IMR-90 (cell line): Measurements from ENCODE around the gene SPATA33. TPM values are rescaled to one million over a fixed set of nuclear protein-coding genes. Genes with fewer than 3 reads are reported as not detected.

Source experiments
- ATAC-seq: fragments of 200-7000 bp; cut with Tn5 transposase; 2 replicates; pipeline ENCODE4 v1.9.1; 2020; ENCODE audit warnings: low read depth, mild to moderate bottlenecking, moderate library complexity
- BruUV-seq: library from RNA; stranded (reverse); fragments of 400-500 nt; replicated peaks from 2 replicates; lab custom pipeline; 2021; lab: Mats Ljungman, UMichigan
- CTCF ChIA-PET: fragments of 300-600 bp; formaldehyde crosslinking; extraction: SDS; loops from one replicate; lab custom pipeline; 2021; ENCODE audit warnings: antibody characterized with exemption; lab: Yijun Ruan, JAX
- POLR2A ChIA-PET: fragments of 300-600 bp; sonication (Branson Sonifier 250); formaldehyde crosslinking; loops from one replicate; lab custom pipeline; 2022; ENCODE audit warnings: antibody characterized with exemption; ENCODE audit not compliant: unreplicated experiment; lab: Charles Lee
- DNase-seq: peaks from one replicate; pipeline ENCODE4 v3.0.0; 2013
- H2AFZ ChIP-seq: replicated peaks from 2 replicates; pipeline ENCODE3; 2013; ENCODE audit warnings: low read length, mild to moderate bottlenecking; ENCODE audit not compliant: poor library complexity
- H2AK5ac ChIP-seq: 2 replicates; pipeline ENCODE4 v1.6.1; 2013; ENCODE audit warnings: low read depth, low read length, inconsistent platforms
- H2AK9ac ChIP-seq: replicated peaks from 2 replicates; pipeline ENCODE3; 2013; ENCODE audit warnings: mild to moderate bottlenecking, low read depth, low read length, moderate library complexity; ENCODE audit not compliant: poor library complexity
- H2BK120ac ChIP-seq: 2 replicates; pipeline ENCODE4 v1.6.1; 2013; ENCODE audit warnings: low read depth, low read length, inconsistent platforms
- H2BK15ac ChIP-seq: 3 replicates; pipeline ENCODE4 v1.6.1; 2013; ENCODE audit warnings: low read depth, low read length, inconsistent platforms
- H2BK20ac ChIP-seq: 2 replicates; pipeline ENCODE4 v1.6.1; 2013; ENCODE audit warnings: low read depth, mild to moderate bottlenecking, inconsistent platforms, low read length, moderate library complexity
- H2BK5ac ChIP-seq: 2 replicates; pipeline ENCODE4 v1.6.1; 2013; ENCODE audit warnings: mild to moderate bottlenecking, low read depth, low read length, inconsistent platforms; ENCODE audit not compliant: poor library complexity, severe bottlenecking
- H3K14ac ChIP-seq: replicated peaks from 2 replicates; pipeline ENCODE4 v1.6.1; 2013; ENCODE audit warnings: low read depth, low read length, inconsistent platforms
- H3K18ac ChIP-seq: 2 replicates; pipeline ENCODE4 v1.6.1; 2013; ENCODE audit warnings: low read depth, low read length, control low read depth
- H3K23ac ChIP-seq: 2 replicates; pipeline ENCODE4 v1.6.1; 2013; ENCODE audit warnings: low read depth, low read length, inconsistent platforms
- H3K27ac ChIP-seq: 2 replicates; pipeline ENCODE4 v1.5.1; 2013; ENCODE audit warnings: mild to moderate bottlenecking, control low read depth, low read length; ENCODE audit not compliant: insufficient read depth
- H3K27me3 ChIP-seq: 2 replicates; pipeline ENCODE4 v1.6.1; 2013; ENCODE audit warnings: low read length; ENCODE audit not compliant: control insufficient read depth, insufficient read depth
- H3K36me3 ChIP-seq: 2 replicates; pipeline ENCODE4 v1.6.1; 2013; ENCODE audit warnings: low read length, mixed read lengths; ENCODE audit not compliant: control insufficient read depth, insufficient read depth
- H3K4ac ChIP-seq: 2 replicates; pipeline ENCODE4 v1.6.1; 2013; ENCODE audit warnings: low read depth, low read length, inconsistent platforms
- H3K4me1 ChIP-seq: 2 replicates; pipeline ENCODE4 v1.6.1; 2013; ENCODE audit warnings: low read length, mixed read lengths; ENCODE audit not compliant: control insufficient read depth, insufficient read depth
- H3K4me2 ChIP-seq: 2 replicates; pipeline ENCODE4 v1.6.1; 2013; ENCODE audit warnings: low read depth, mild to moderate bottlenecking, control low read depth, low read length, moderate library complexity
- H3K4me3 ChIP-seq: 2 replicates; pipeline ENCODE4 v1.5.1; 2013; ENCODE audit warnings: low read depth, mild to moderate bottlenecking, control low read depth, low read length, moderate library complexity; ENCODE audit not compliant: insufficient read depth
- H3K56ac ChIP-seq: 2 replicates; pipeline ENCODE4 v1.6.1; 2013; ENCODE audit warnings: low read length, inconsistent platforms; ENCODE audit not compliant: insufficient read depth; ENCODE audit errors: extremely low read depth
- H3K79me1 ChIP-seq, 2 experiments: 2 replicates each; pipeline ENCODE4 v1.6.1; 2013; ENCODE audit warnings: low read length in 2 of 2, inconsistent platforms in 1 of 2, low read depth in 1 of 2
- H3K9ac ChIP-seq: 2 replicates; pipeline ENCODE4 v1.6.1; 2013; ENCODE audit warnings: low read depth, low read length, control low read depth
- H3K9me1 ChIP-seq: 2 replicates; pipeline ENCODE4 v1.6.1; 2013; ENCODE audit warnings: low read length, inconsistent platforms; ENCODE audit not compliant: insufficient read depth
- H3K9me3 ChIP-seq: 2 replicates; pipeline ENCODE4 v1.6.1; 2013; ENCODE audit warnings: low read length; ENCODE audit not compliant: control insufficient read depth, insufficient read depth
- H4K20me1 ChIP-seq: 2 replicates; pipeline ENCODE4 v1.6.1; 2013; ENCODE audit warnings: low read length, inconsistent platforms; ENCODE audit not compliant: insufficient read depth
- H4K5ac ChIP-seq: 2 replicates; pipeline ENCODE4 v1.6.1; 2013; ENCODE audit warnings: mild to moderate bottlenecking, low read depth, low read length, control low read depth
- H4K8ac ChIP-seq, 2 experiments: 2 replicates each; pipeline ENCODE4 v1.6.1; 2013; ENCODE audit warnings: low read depth in 2 of 2, low read length in 2 of 2, control low read depth in 1 of 2, inconsistent platforms in 1 of 2
- H4K91ac ChIP-seq: 2 replicates; pipeline ENCODE4 v1.6.1; 2013; ENCODE audit warnings: low read depth, low read length, inconsistent platforms; ENCODE audit not compliant: insufficient read depth
- BHLHE40 ChIP-seq: fragments of 150-350 bp; IDR thresholded peaks from 2 replicates; pipeline ENCODE4 v1.6.1; 2016; ENCODE audit warnings: mild to moderate bottlenecking, low read depth, low read length
- CEBPB ChIP-seq: IDR thresholded peaks from 2 replicates; pipeline ENCODE4 v1.6.1; 2012; ENCODE audit warnings: low read depth, low read length, improper control_type of control experiment
- CHD1 ChIP-seq: IDR thresholded peaks from 2 replicates; pipeline ENCODE4 v1.6.1; 2012; ENCODE audit warnings: low read depth, low read length, improper control_type of control experiment
- CTCF ChIP-seq: conservative IDR thresholded peaks from 2 replicates; pipeline ENCODE4 v1.5.1; 2012; ENCODE audit warnings: mild to moderate bottlenecking, low read depth, low read length, improper control_type of control experiment
- ELK1 ChIP-seq: fragments of 150-350 bp; IDR thresholded peaks from 2 replicates; pipeline ENCODE4 v1.6.1; 2016; ENCODE audit warnings: low read depth, mild to moderate bottlenecking, low read length, moderate library complexity, borderline replicate concordance
- FOS ChIP-seq: fragments of 150-350 bp; IDR thresholded peaks from 2 replicates; pipeline ENCODE4 v1.6.1; 2016; ENCODE audit warnings: low read depth, low read length
- MAFK ChIP-seq: IDR thresholded peaks from 2 replicates; pipeline ENCODE4 v1.6.1; 2012; ENCODE audit warnings: low read depth, low read length, improper control_type of control experiment
- MAZ ChIP-seq: IDR thresholded peaks from 2 replicates; pipeline ENCODE4 v1.6.1; 2012; ENCODE audit warnings: low read depth, mild to moderate bottlenecking, low read length, improper control_type of control experiment, moderate library complexity, borderline replicate concordance
- MXI1 ChIP-seq: IDR thresholded peaks from 2 replicates; pipeline ENCODE4 v1.6.1; 2012; ENCODE audit warnings: low read depth, mild to moderate bottlenecking, low read length, moderate library complexity, borderline replicate concordance
- NFE2L2 ChIP-seq: fragments of 150-350 bp; IDR thresholded peaks from 2 replicates; pipeline ENCODE4 v1.6.1; 2016; ENCODE audit warnings: low read depth, mild to moderate bottlenecking, low read length
- POLR2A ChIP-seq: IDR thresholded peaks from 2 replicates; pipeline ENCODE4 v1.6.1; 2012; ENCODE audit warnings: mild to moderate bottlenecking, low read depth, low read length
- RAD21 ChIP-seq: IDR thresholded peaks from 2 replicates; pipeline ENCODE4 v1.6.1; 2012; ENCODE audit warnings: low read length, improper control_type of control experiment
- RCOR1 ChIP-seq: IDR thresholded peaks from 2 replicates; pipeline ENCODE4 v1.6.1; 2012; ENCODE audit warnings: mild to moderate bottlenecking, low read length, improper control_type of control experiment; ENCODE audit not compliant: insufficient replicate concordance
- RFX5 ChIP-seq: IDR thresholded peaks from 2 replicates; pipeline ENCODE4 v1.8.0; 2012; ENCODE audit warnings: low read depth, mild to moderate bottlenecking, low read length, moderate library complexity
- SMC3 ChIP-seq: fragments of 150-350 bp; IDR thresholded peaks from 2 replicates; pipeline ENCODE4 v1.6.1; 2016; ENCODE audit warnings: low read depth, mild to moderate bottlenecking, antibody characterized with exemption, low read length, moderate library complexity
- USF2 ChIP-seq: fragments of 150-350 bp; IDR thresholded peaks from 2 replicates; pipeline ENCODE4 v1.6.1; 2017; ENCODE audit warnings: mild to moderate bottlenecking, antibody characterized with exemption, low read length, low read depth
- WGBS, 2 experiments: methylation state at CpG; one replicate each; pipeline versions ENCODE4 v1.1.5 to v1.1.7; 2013; ENCODE audit warnings: missing lambda C conversion rate in 2 of 2; ENCODE audit not compliant: insufficient read length in 1 of 2; ENCODE audit errors: extremely low coverage in 2 of 2; 5-methylcytosine and 5-hydroxymethylcytosine counted together
- dilution Hi-C: fragments of 300-500 bp; cut with HindIII; formaldehyde crosslinking; loops from one replicate; pipeline ENCODE4 v1.14.3; 2018; ENCODE audit warnings: low sequenced_read_pairs; ENCODE audit not compliant: unreplicated experiment
- in situ Hi-C: fragments of 300-500 bp; cut with MboI; formaldehyde crosslinking; loops from 3 replicates; pipeline ENCODE4 v1.14.3; 2019; ENCODE audit warnings: low sequenced_read_pairs, inconsistent platforms, mixed read lengths
- intact Hi-C: fragments of 100-400 bp; cut with micrococcal nuclease; formaldehyde crosslinking; loops from 2 replicates; pipeline ENCODE4 v1.10.0; 2022
- polyA plus RNA-seq, 3 experiments: library from polyadenylated mRNA; depleted of rRNA; stranded (reverse); fragments of >200 nt; gene quantifications; 2 replicates each; pipeline ENCODE4 v1.2.3, GENCODE V29; 2012; ENCODE audit warnings: low replicate concordance in 1 of 3
- total RNA-seq: library from RNA; depleted of rRNA; stranded (reverse); fragments of >200 nt; gene quantifications from 2 replicates; pipeline ENCODE4 v1.2.3, GENCODE V29; 2012

The SPATA33 gene
- total and polyA plus RNA-seq, 2 of the 4 experiments (the other 2 are of a cell fraction): 0.90 to 3.4 TPM

- Histone ChIP-seq H3K9me1 (no peaks in the 10 kb centered on the region; the same call in 1 of the 2 replicates), H3K4me1 (no peaks in the 10 kb centered on the region), H3K9ac (no peak overlapping the region), H2AK9ac (no peak overlapping the region), H3K4ac (no peak overlapping the region), H2AK5ac (no peak overlapping the region), H2BK20ac (no peak overlapping the region), H3K27me3 (no peaks in the 10 kb centered on the region), H3K14ac (no peak overlapping the region), H4K5ac (no peak overlapping the region), H3K4me2 (no peak overlapping the region), H3K36me3 (peaks cover 56% of the 10 kb centered on the region), H2BK120ac (no peak overlapping the region), H3K18ac (no peak overlapping the region), H3K4me3 (no peak overlapping the region), H2BK5ac (no peak overlapping the region), H2BK15ac (no peak overlapping the region), H4K91ac (no peak overlapping the region), H4K20me1 (peaks cover 20% of the 10 kb centered on the region), H3K27ac (no peak overlapping the region), H3K9me3 (no peaks in the 10 kb centered on the region), H3K56ac (no peak overlapping the region), H3K79me1 (peaks cover 7 to 24% of the 10 kb centered on the region in 2 experiments; a peak in 3 of 4 replicates), H3K23ac (no peak overlapping the region), H2AFZ (no peak overlapping the region), H4K8ac (no peak overlapping the region)
- in situ Hi-C loops (no loop called here), intact Hi-C loops (no loop called here), dilution Hi-C loops (no loop called here)
- DNase-seq: no peak
- 90% methylated on average over 7 of the region's 12 CpGs; no CpG with 5 or more reads in 1 of the 2 experiments for WGBS, 2 experiments
- CTCF ChIA-PET: no interaction called here
- BruUV-seq: no TSS peak
- TF ChIP-seq RCOR1 (no peak), CTCF (no peak), CEBPB (no peak), MAFK (no peak), RFX5 (no peak), POLR2A (no peak), CHD1 (no peak), ELK1 (no peak), NFE2L2 (no peak), FOS (no peak), MXI1 (no peak), BHLHE40 (no peak), SMC3 (no peak), MAZ (no peak), RAD21 (no peak), USF2 (no peak)
- POLR2A ChIA-PET: no interaction called here
- no peak for ATAC-seq
Measured at GRCh38 chr16:89646906-89647305, 10.7 kb upstream of the SPATA33 start.
